SK-N-SH (cell line): Measurements from ENCODE around the gene DLGAP3. TPM values are rescaled to one million over a fixed set of nuclear protein-coding genes. Genes with fewer than 3 reads are reported as not detected.

Experiments
- CTCF ChIA-PET: fragments of 300-600, 350-600 bp; formaldehyde crosslinking; extraction: SDS; loops from one replicate; lab custom pipeline; 2021; lab: Yijun Ruan, JAX
- POLR2A ChIA-PET: fragments of 350-600 bp; sonication (Branson Sonifier 250); formaldehyde crosslinking; extraction: SDS; loops from one replicate; lab custom pipeline; 2020; ENCODE audit warnings: antibody characterized with exemption, inconsistent platforms; lab: Yijun Ruan, JAX
- DNase-seq: peaks from one replicate; pipeline ENCODE4 v3.0.0; 2012
- H2AFZ ChIP-seq: fragments of 200-600 bp; sonication (generic); 2 replicates; pipeline ENCODE4 v1.8.1; 2016; ENCODE audit warnings: antibody characterized with exemption, mild to moderate bottlenecking, low read depth
- H3F3A ChIP-seq: fragments of 200-600 bp; sonication (generic); replicated peaks from 2 replicates; pipeline ENCODE3; 2016; ENCODE audit warnings: antibody characterized with exemption, mild to moderate bottlenecking; ENCODE audit not compliant: insufficient read depth
- H3K27ac ChIP-seq, 2 experiments: fragments of 200-500 bp in 1 of 2; fragments of 200-600 bp in 1 of 2; sonication (Bioruptor generic) in 1 of 2; sonication (generic), shearing (Covaris generic) in 1 of 2; 2 replicates each; pipeline versions ENCODE4 v1.5.1 to v1.6.1; 2014 to 2016; ENCODE audit warnings: low read depth in 2 of 2, inconsistent platforms in 1 of 2, low read length in 1 of 2, mild to moderate bottlenecking in 1 of 2, mixed read lengths in 1 of 2
- H3K27me3 ChIP-seq: fragments of 200-600 bp; sonication (generic), shearing (Covaris generic); 2 replicates; pipeline ENCODE4 v1.6.1; 2016; ENCODE audit warnings: mixed run types; ENCODE audit not compliant: insufficient read depth
- H3K36me3 ChIP-seq, 2 experiments: fragments of 200-500 bp in 1 of 2; fragments of 200-600 bp in 1 of 2; sonication (Bioruptor generic) in 1 of 2; sonication (generic) in 1 of 2; replicated peaks in 1 of 2; 2 replicates each; pipeline versions ENCODE3 to v1.5.1; 2014 to 2016; ENCODE audit warnings: low read length in 1 of 2, mild to moderate bottlenecking in 1 of 2; ENCODE audit not compliant: insufficient read depth in 2 of 2, control insufficient read depth in 1 of 2
- H3K4me1 ChIP-seq, 2 experiments: fragments of 200-500 bp in 1 of 2; fragments of 200-600 bp in 1 of 2; sonication (Bioruptor generic) in 1 of 2; sonication (generic), shearing (Covaris generic) in 1 of 2; 2 replicates each; pipeline versions ENCODE4 v1.5.1 to v1.6.1; 2014 to 2016; ENCODE audit warnings: low read depth in 1 of 2, low read length in 1 of 2, mixed run types in 1 of 2; ENCODE audit not compliant: insufficient read depth in 2 of 2, control insufficient read depth in 1 of 2
- H3K4me2 ChIP-seq: fragments of 200-600 bp; sonication (generic), shearing (Covaris generic); 2 replicates; pipeline ENCODE4 v1.6.1; 2017; ENCODE audit warnings: mixed run types
- H3K4me3 ChIP-seq, 2 experiments: fragments of 200-500 bp in 1 of 2; fragments of 200-600 bp in 1 of 2; sonication (Bioruptor generic) in 1 of 2; sonication (generic), shearing (Covaris generic) in 1 of 2; 2 replicates each; pipeline versions ENCODE4 v1.5.1 to v1.8.1; 2014 to 2016; ENCODE audit warnings: low read depth in 2 of 2, inconsistent platforms in 1 of 2, low read length in 1 of 2, mild to moderate bottlenecking in 1 of 2, mixed read lengths in 1 of 2, moderate library complexity in 1 of 2
- H3K79me2 ChIP-seq: fragments of 200-600 bp; sonication (generic); 2 replicates; pipeline ENCODE4 v1.8.1; 2017; ENCODE audit warnings: mild to moderate bottlenecking; ENCODE audit not compliant: insufficient read depth
- H3K9ac ChIP-seq: fragments of 200-600 bp; sonication (generic); 2 replicates; pipeline ENCODE4 v1.6.1; 2017; ENCODE audit warnings: mixed run types
- H3K9me2 ChIP-seq: fragments of 200-600 bp; sonication (generic); 2 replicates; pipeline ENCODE4 v1.6.1; 2017; ENCODE audit warnings: mixed run types
- H3K9me3 ChIP-seq: fragments of 200-600 bp; sonication (generic); 2 replicates; pipeline ENCODE4 v1.6.1; 2017; ENCODE audit warnings: mixed run types, mild to moderate bottlenecking, moderate library complexity
- H4K20me1 ChIP-seq: fragments of 200-600 bp; sonication (generic); 2 replicates; pipeline ENCODE4 v1.6.1; 2017; ENCODE audit warnings: mild to moderate bottlenecking, mixed run types; ENCODE audit not compliant: insufficient read depth
- CHD2 ChIP-seq: fragments of 150-350 bp; IDR thresholded peaks from 2 replicates; pipeline ENCODE4 v1.6.1; 2018; ENCODE audit warnings: low read length; ENCODE audit not compliant: partially characterized antibody
- EP300 ChIP-seq, 2 experiments: IDR thresholded peaks; 2 replicates each; pipeline versions ENCODE4 v1.4.0 to v1.6.1; 2012; ENCODE audit warnings: borderline replicate concordance in 1 of 2, low read depth in 1 of 2, low read length in 1 of 2
- EZH2phosphoT487 ChIP-seq: fragments of 200-600 bp; sonication (generic); IDR thresholded peaks from 2 replicates; pipeline ENCODE4 v1.6.1; 2017; ENCODE audit warnings: low read depth, mixed run types, mild to moderate bottlenecking, antibody characterized with exemption, moderate library complexity, borderline replicate concordance
- FOSL2 ChIP-seq: IDR thresholded peaks from 2 replicates; pipeline ENCODE4 v1.4.0; 2012; ENCODE audit warnings: low read depth, mild to moderate bottlenecking, moderate library complexity, borderline replicate concordance
- FOXM1 ChIP-seq: IDR thresholded peaks from 2 replicates; pipeline ENCODE4 v1.4.0; 2012; ENCODE audit warnings: low read depth, mild to moderate bottlenecking
- GATA2 ChIP-seq: sonication (generic); formaldehyde crosslinking; IDR thresholded peaks from 2 replicates; pipeline ENCODE4 v1.5.0; 2020; ENCODE audit warnings: mild to moderate bottlenecking, missing genetic modification reagents
- MAX ChIP-seq: IDR thresholded peaks from 2 replicates; pipeline ENCODE4 v1.4.0; 2012; ENCODE audit warnings: low read depth
- MEF2A ChIP-seq: IDR thresholded peaks from 2 replicates; pipeline ENCODE4 v1.4.0; 2012; ENCODE audit warnings: low read depth, borderline replicate concordance
- NFIC ChIP-seq: IDR thresholded peaks from 2 replicates; pipeline ENCODE4 v1.4.0; 2012; ENCODE audit warnings: borderline replicate concordance
- PBX3 ChIP-seq: IDR thresholded peaks from 2 replicates; pipeline ENCODE4; 2012
- REST ChIP-seq: IDR thresholded peaks from 2 replicates; pipeline ENCODE4 v1.6.1; 2012; ENCODE audit warnings: mild to moderate bottlenecking, low read depth, low read length, moderate library complexity
- RFX5 ChIP-seq: IDR thresholded peaks from 2 replicates; pipeline ENCODE4 v1.6.1; 2012; ENCODE audit warnings: mild to moderate bottlenecking, improper control_type of control experiment, low read length
- TCF12 ChIP-seq: IDR thresholded peaks from 2 replicates; pipeline ENCODE4 v1.4.0; 2012
- USF1 ChIP-seq: IDR thresholded peaks from 2 replicates; pipeline ENCODE4 v1.4.0; 2012; ENCODE audit warnings: low read depth, borderline replicate concordance
- YY1 ChIP-seq: IDR thresholded peaks from 2 replicates; pipeline ENCODE4 v1.4.0; 2012; ENCODE audit warnings: low read depth, mild to moderate bottlenecking
- WGBS: methylation state at CpG from one replicate; pipeline ENCODE4 v1.1.6; 2017; ENCODE audit warnings: low lambda C conversion rate; 5-methylcytosine and 5-hydroxymethylcytosine counted together
- polyA plus RNA-seq, 3 experiments: library from polyadenylated mRNA; depleted of rRNA; stranded (reverse); fragments of >200 nt; gene quantifications; 2 replicates each; pipeline ENCODE4 v1.2.3, GENCODE V29; 2012
- TF ChIP-seq, protein P1 (sequence below): IDR thresholded peaks from 2 replicates; pipeline ENCODE4 v1.4.0; 2012; ENCODE audit warnings: low read depth, borderline replicate concordance
- TF ChIP-seq, protein P2 (sequence below): fragments of 150-350 bp; IDR thresholded peaks from 2 replicates; pipeline ENCODE4 v1.6.1; 2016; ENCODE audit warnings: mild to moderate bottlenecking, low read depth, low read length

DLGAP3 gene
- polyA plus RNA-seq, 1 of the 3 experiments (the other 2 are of a cell fraction), result 0.15 TPM

GRCh38 chr1:34829250-34829649, 100.2 kb downstream of the DLGAP3 start:
- 63% methylated on average over 3 of the region's 3 CpGs for WGBS
- Histone ChIP-seq H3K36me3 (no peaks in the 10 kb centered on the region), H2AFZ (no peak overlapping the region), H3K9ac (no peak overlapping the region), H3K4me2 (no peak overlapping the region), H3K9me3 (no peaks in the 10 kb centered on the region), H3K79me2 (no peaks in the 10 kb centered on the region), H3K4me3 (no peak overlapping the region), H3F3A (no peaks in the 10 kb centered on the region), H3K27ac (no peak overlapping the region), H4K20me1 (no peaks in the 10 kb centered on the region), H3K4me1 (peaks cover 0 to 45% of the 10 kb centered on the region in 2 experiments; a peak in 2 of 4 replicates), H3K9me2 (no peaks in the 10 kb centered on the region), H3K27me3 (no peaks in the 10 kb centered on the region)
- no peak for DNase-seq
- POLR2A ChIA-PET, result no interaction called here
- CTCF ChIA-PET, result no interaction called here
- TF ChIP-seq NFIC (no peak), USF1 (no peak), REST (no peak), MEF2A (no peak), GATA2 (CRISPR knock-in tag) (no peak), TCF12 (no peak), PBX3 (no peak), RFX5 (no peak)

DNA sequence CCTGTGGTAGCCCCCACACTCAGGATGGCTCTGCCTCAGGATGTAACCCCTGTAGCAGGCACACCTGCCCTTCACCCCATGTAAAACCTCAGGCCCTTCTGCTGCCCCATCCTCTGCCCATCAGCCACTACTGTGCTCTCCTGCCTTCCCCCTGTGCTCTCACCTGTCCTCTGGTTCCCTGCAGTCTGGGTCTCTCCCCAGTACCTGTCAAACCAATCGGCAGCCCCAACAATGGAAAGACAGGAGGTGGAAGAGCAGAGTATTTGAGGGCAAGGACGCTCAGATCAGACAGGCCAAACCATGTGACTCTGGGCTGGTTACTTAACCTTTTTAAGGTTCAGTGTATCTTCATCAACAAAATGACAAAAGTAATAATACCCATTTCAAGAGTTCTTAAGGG, 100.8 kb downstream of the DLGAP3 start:
- TF ChIP-seq FOXM1, result no peak
- TF ChIP-seq, protein P1, sequence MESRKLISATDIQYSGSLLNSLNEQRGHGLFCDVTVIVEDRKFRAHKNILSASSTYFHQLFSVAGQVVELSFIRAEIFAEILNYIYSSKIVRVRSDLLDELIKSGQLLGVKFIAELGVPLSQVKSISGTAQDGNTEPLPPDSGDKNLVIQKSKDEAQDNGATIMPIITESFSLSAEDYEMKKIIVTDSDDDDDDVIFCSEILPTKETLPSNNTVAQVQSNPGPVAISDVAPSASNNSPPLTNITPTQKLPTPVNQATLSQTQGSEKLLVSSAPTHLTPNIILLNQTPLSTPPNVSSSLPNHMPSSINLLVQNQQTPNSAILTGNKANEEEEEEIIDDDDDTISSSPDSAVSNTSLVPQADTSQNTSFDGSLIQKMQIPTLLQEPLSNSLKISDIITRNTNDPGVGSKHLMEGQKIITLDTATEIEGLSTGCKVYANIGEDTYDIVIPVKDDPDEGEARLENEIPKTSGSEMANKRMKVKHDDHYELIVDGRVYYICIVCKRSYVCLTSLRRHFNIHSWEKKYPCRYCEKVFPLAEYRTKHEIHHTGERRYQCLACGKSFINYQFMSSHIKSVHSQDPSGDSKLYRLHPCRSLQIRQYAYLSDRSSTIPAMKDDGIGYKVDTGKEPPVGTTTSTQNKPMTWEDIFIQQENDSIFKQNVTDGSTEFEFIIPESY, result no peak
- no peak for TF ChIP-seq FOSL2
- no peak for TF ChIP-seq CHD2
- TF ChIP-seq YY1, result no peak
- TF ChIP-seq EZH2phosphoT487, result no peak
- TF ChIP-seq EP300 (IDR thresholded peaks at IDR 0.05; ENCODE audit: borderline replicate concordance in 1 of 2, low read depth in 1 of 2, low read length in 1 of 2), result no peak
- no peak for TF ChIP-seq MAX
- TF ChIP-seq NFIC, result no peak
- no peak for TF ChIP-seq GATA2 (CRISPR knock-in tag)
- no peak for TF ChIP-seq RFX5
- TF ChIP-seq, protein P2, sequence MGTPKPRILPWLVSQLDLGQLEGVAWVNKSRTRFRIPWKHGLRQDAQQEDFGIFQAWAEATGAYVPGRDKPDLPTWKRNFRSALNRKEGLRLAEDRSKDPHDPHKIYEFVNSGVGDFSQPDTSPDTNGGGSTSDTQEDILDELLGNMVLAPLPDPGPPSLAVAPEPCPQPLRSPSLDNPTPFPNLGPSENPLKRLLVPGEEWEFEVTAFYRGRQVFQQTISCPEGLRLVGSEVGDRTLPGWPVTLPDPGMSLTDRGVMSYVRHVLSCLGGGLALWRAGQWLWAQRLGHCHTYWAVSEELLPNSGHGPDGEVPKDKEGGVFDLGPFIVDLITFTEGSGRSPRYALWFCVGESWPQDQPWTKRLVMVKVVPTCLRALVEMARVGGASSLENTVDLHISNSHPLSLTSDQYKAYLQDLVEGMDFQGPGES, result no peak
- POLR2A ChIA-PET, result no interaction called here
- Histone ChIP-seq H3K4me1 (peaks cover 0 to 45% of the 10 kb centered on the region in 2 experiments; a peak in 2 of 4 replicates), H3K4me3 (no peak overlapping the region), H3K27me3 (no peaks in the 10 kb centered on the region), H3K36me3 (no peaks in the 10 kb centered on the region), H4K20me1 (no peaks in the 10 kb centered on the region), H3K79me2 (no peaks in the 10 kb centered on the region), H3K4me2 (no peak overlapping the region), H3K9ac (no peak overlapping the region), H2AFZ (no peak overlapping the region), H3F3A (no peaks in the 10 kb centered on the region), H3K27ac (no peak overlapping the region), H3K9me3 (no peaks in the 10 kb centered on the region), H3K9me2 (no peaks in the 10 kb centered on the region)
- CTCF ChIA-PET, result interaction anchor here (3.4 to 6.4 kb wide), 2 partner anchors 24 to 42 kb away, joined by 17 to 52 read pairs; no protein-coding TSS in a partner anchor
- WGBS, result 39% methylated on average over 2 of the region's 2 CpGs
- no peak for DNase-seq
